GM18505 (cell line): Measurements from ENCODE around the gene CADM2.
A peak's percentile ranks its signal among the peaks of the same experiment; 100 is the strongest.

Experiments
- ATAC-seq: cut with Tn5 transposase; IDR thresholded peaks from one replicate; pipeline ENCODE4 v1.9.1; 2021; ENCODE audit not compliant: unreplicated experiment
- POLR2A ChIP-seq: IDR thresholded peaks from 4 replicates; pipeline ENCODE4 v1.6.1; 2011; ENCODE audit warnings: borderline replicate concordance; ENCODE audit not compliant: insufficient read depth, insufficient read length; ENCODE audit errors: extremely low read depth

Gene CADM2

GRCh38 chr3:85821130-85821756, 862.5 kb downstream of the CADM2 start:
- no peak for TF ChIP-seq POLR2A

GRCh38 chr3:85835857-85836440, 877.2 kb downstream of the CADM2 start:
- TF ChIP-seq POLR2A = no peak
- no peak for ATAC-seq

More at GRCh38 chr3:85821130-85821756, 862.5 kb downstream of the CADM2 start:
- peak; percentile 85 for ATAC-seq

- no peak for TF ChIP-seq POLR2A
- no peak for ATAC-seq
These were observed 878.6 kb downstream of the CADM2 start for GRCh38 chr3:85837402-85837801.

- no peak for ATAC-seq
- TF ChIP-seq POLR2A = no peak
These were observed 880.1 kb downstream of the CADM2 start for GRCh38 chr3:85838921-85839320.

- no peak for TF ChIP-seq POLR2A
- ATAC-seq = no peak
These were observed 883.3 kb downstream of the CADM2 start for GRCh38 chr3:85842081-85842480.

GRCh38 chr3:85846940-85847339, 888.2 kb downstream of the CADM2 start:
- no peak for ATAC-seq
- TF ChIP-seq POLR2A = no peak

GRCh38 chr3:85851071-85851470, 892.3 kb downstream of the CADM2 start:
- TF ChIP-seq POLR2A = no peak
- no peak for ATAC-seq

GRCh38 chr3:85853805-85854204, 895.0 kb downstream of the CADM2 start:
- ATAC-seq = no peak
- TF ChIP-seq POLR2A = no peak

GRCh38 chr3:85862893-85863455, 904.2 kb downstream of the CADM2 start:
- TF ChIP-seq POLR2A = no peak
- no peak for ATAC-seq

- ATAC-seq = no peak
- TF ChIP-seq POLR2A = no peak
These were observed 906.1 kb downstream of the CADM2 start for GRCh38 chr3:85864896-85865295.

- no peak for TF ChIP-seq POLR2A
- ATAC-seq = no peak
These were observed 908.3 kb downstream of the CADM2 start for GRCh38 chr3:85867072-85867471.

- ATAC-seq = no peak
- no peak for TF ChIP-seq POLR2A
These were observed 916.8 kb downstream of the CADM2 start for GRCh38 chr3:85875589-85875988.

GRCh38 chr3:85877631-85878030, 918.8 kb downstream of the CADM2 start:
- no peak for TF ChIP-seq POLR2A
- no peak for ATAC-seq

GRCh38 chr3:85881833-85882393, 923.1 kb downstream of the CADM2 start:
- TF ChIP-seq POLR2A = no peak
- no peak for ATAC-seq

- no peak for ATAC-seq
- TF ChIP-seq POLR2A = no peak
These were observed 931.3 kb downstream of the CADM2 start for GRCh38 chr3:85890043-85890555.

GRCh38 chr3:85903434-85903833, 944.6 kb downstream of the CADM2 start:
- TF ChIP-seq POLR2A = no peak

More at GRCh38 chr3:85903434-85903833, 944.6 kb downstream of the CADM2 start:
- ATAC-seq = no peak
